HepG2 (cell line): ENCODE results near the gene IFT43. TPM values are rescaled to one million over a fixed set of nuclear protein-coding genes. Genes with fewer than 3 reads are reported as not detected.
"Not testable (repeated sequence)": the region's sequence is repeated elsewhere in the genome, so short reads cannot be mapped to it uniquely, and the experiment has no call there.

Source experiments
- ATAC-seq: fragments of 200-7000 bp; cut with Tn5 transposase; 3 replicates; pipeline ENCODE4 v1.9.1; 2020; ENCODE audit warnings: mild to moderate bottlenecking, moderate library complexity
- BruUV-seq: library from RNA; stranded (reverse); fragments of 400-500 nt; replicated peaks from 2 replicates; lab custom pipeline; 2021; lab: Mats Ljungman, UMichigan
- CTCF ChIA-PET: fragments of 300-600 bp; formaldehyde crosslinking; extraction: SDS; loops from one replicate; lab custom pipeline; 2021; ENCODE audit warnings: low total read pairs, inconsistent platforms, low intra/inter-chr PET ratio; lab: Yijun Ruan, JAX
- POLR2A ChIA-PET: fragments of 350-600 bp; sonication (Branson Sonifier 250); formaldehyde crosslinking; loops from one replicate; lab custom pipeline; 2020; ENCODE audit warnings: antibody characterized with exemption, inconsistent platforms; lab: Yijun Ruan, JAX
- DNase-seq: peaks from one replicate; pipeline ENCODE4 v3.0.0-alpha.2; 2015; ENCODE audit warnings: low spot score
- FAIRE-seq: peaks from 3 replicates; lab custom pipeline; 2011; peaks lifted over from hg19 to GRCh38; lab: Jason Lieb, UNC
- H2AFZ ChIP-seq: one replicate; pipeline ENCODE4 v1.6.1; 2011; ENCODE audit warnings: low read length, inconsistent platforms
- H3K27ac ChIP-seq: fragments of 300-600 bp; 3 replicates; pipeline ENCODE4 v1.8.0; 2011; ENCODE audit warnings: mixed run types, mild to moderate bottlenecking, mixed read lengths, low read length, inconsistent platforms; ENCODE audit not compliant: insufficient read depth; ENCODE audit errors: extremely low read length
- H3K27me3 ChIP-seq, 2 experiments: fragments of 200-600 bp in 1 of 2; 2 replicates in 1 of 2; 3 replicates in 1 of 2; pipeline versions ENCODE4 v1.6.0 to v1.8.0; 2011; ENCODE audit warnings: low read length in 2 of 2, mild to moderate bottlenecking in 2 of 2, moderate library complexity in 2 of 2, inconsistent platforms in 1 of 2; ENCODE audit not compliant: insufficient read depth in 2 of 2, control insufficient read depth in 1 of 2
- H3K36me3 ChIP-seq, 2 experiments: fragments of 200-600 bp in 1 of 2; replicated peaks in 1 of 2; 2 replicates in 1 of 2; 3 replicates in 1 of 2; pipeline versions ENCODE4 v1.5.1 to v1.8.0; 2011; ENCODE audit warnings: low read length in 2 of 2, inconsistent platforms in 1 of 2; ENCODE audit not compliant: insufficient read depth in 2 of 2, control insufficient read depth in 1 of 2
- H3K4me1 ChIP-seq: 2 replicates; pipeline ENCODE4 v1.5.1; 2012; ENCODE audit warnings: low read length, inconsistent platforms; ENCODE audit not compliant: insufficient read depth
- H3K4me2 ChIP-seq: 2 replicates; pipeline ENCODE4 v1.6.0; 2011; ENCODE audit warnings: low read depth, low read length, inconsistent platforms
- H3K4me3 ChIP-seq, 3 experiments: fragments of 200-600 bp in 1 of 3; sonication (generic), shearing (Covaris generic) in 1 of 3; replicated peaks in 1 of 3; 2 replicates each; pipeline ENCODE4 v1.5.1; 2011 to 2016; ENCODE audit warnings: low read length in 3 of 3, inconsistent platforms in 2 of 3, low read depth in 2 of 3, mild to moderate bottlenecking in 2 of 3, control low read depth in 1 of 3, mixed read lengths in 1 of 3; ENCODE audit not compliant: insufficient read depth in 1 of 3
- H3K79me2 ChIP-seq: one replicate; pipeline ENCODE4 v1.6.1; 2011; ENCODE audit warnings: low read length, inconsistent platforms; ENCODE audit not compliant: insufficient read depth
- H3K9ac ChIP-seq: 2 replicates; pipeline ENCODE4 v1.6.0; 2011; ENCODE audit warnings: mild to moderate bottlenecking, low read depth, low read length, inconsistent platforms; ENCODE audit not compliant: insufficient read depth
- H3K9me3 ChIP-seq: 2 replicates; pipeline ENCODE4 v1.5.1; 2012; ENCODE audit warnings: mild to moderate bottlenecking, low read length
- H4K20me1 ChIP-seq: 2 replicates; pipeline ENCODE4 v1.6.0; 2011; ENCODE audit warnings: inconsistent platforms, mild to moderate bottlenecking, low read length, moderate library complexity; ENCODE audit not compliant: insufficient read depth
- CBX5 ChIP-seq: sonication (generic); formaldehyde crosslinking; IDR thresholded peaks from 2 replicates; pipeline ENCODE4 v1.4.0; 2020; ENCODE audit warnings: missing genetic modification reagents, borderline replicate concordance
- CC2D1A ChIP-seq: sonication (generic); formaldehyde crosslinking; IDR thresholded peaks from 2 replicates; pipeline ENCODE4 v1.8.1; 2023; ENCODE audit warnings: mild to moderate bottlenecking, missing genetic modification reagents
- DBP ChIP-seq: sonication (generic); formaldehyde crosslinking; IDR thresholded peaks from 2 replicates; pipeline ENCODE4 v1.4.0; 2020; ENCODE audit warnings: missing genetic modification reagents; ENCODE audit errors: not compliant biosample characterization
- FOXA3 ChIP-seq: IDR thresholded peaks from 2 replicates; pipeline ENCODE4 v1.6.1; 2016; ENCODE audit warnings: missing genetic modification reagents, missing compliant biosample characterization
- MTA1 ChIP-seq: sonication (generic); formaldehyde crosslinking; IDR thresholded peaks from 2 replicates; pipeline ENCODE4 v1.4.0; 2020; ENCODE audit warnings: missing genetic modification reagents, mild to moderate bottlenecking, borderline replicate concordance
- ZBTB7B ChIP-seq: sonication (generic); formaldehyde crosslinking; IDR thresholded peaks from 2 replicates; pipeline ENCODE4 v1.4.0; 2020; ENCODE audit warnings: missing genetic modification reagents
- ZNF282 ChIP-seq: fragments of 450-650 bp; IDR thresholded peaks from 2 replicates; pipeline ENCODE4 v1.6.1; 2018; ENCODE audit not compliant: partially characterized antibody
- ZNF713 ChIP-seq: sonication (generic); formaldehyde crosslinking; IDR thresholded peaks from 2 replicates; pipeline ENCODE4 v1.4.0; 2020; ENCODE audit warnings: mild to moderate bottlenecking, missing genetic modification reagents
- ZNF883 ChIP-seq: sonication (generic); formaldehyde crosslinking; IDR thresholded peaks from 2 replicates; pipeline ENCODE4 v1.5.1; 2020; ENCODE audit warnings: mild to moderate bottlenecking, missing genetic modification reagents; ENCODE audit errors: not compliant biosample characterization
- WGBS: methylation state at CpG from one replicate; pipeline ENCODE4 v1.1.6; 2017; ENCODE audit warnings: low lambda C conversion rate; 5-methylcytosine and 5-hydroxymethylcytosine counted together
- in situ Hi-C: cut with HindIII; loops from 2 replicates; pipeline ENCODE4 v1.10.0; 2017; ENCODE audit warnings: low pct_unique_long_range_greater_than_20kb; ENCODE audit not compliant: extremely low pct_ligation_motif_present
- intact Hi-C: fragments of 100-400 bp; cut with micrococcal nuclease; formaldehyde crosslinking; loops from one replicate; pipeline ENCODE4 v1.10.0; 2022; ENCODE audit not compliant: unreplicated experiment
- polyA plus RNA-seq, 8 experiments: library from polyadenylated mRNA; depleted of rRNA in 3 of 8; stranded (reverse) in 7 of 8; unstranded in 1 of 8; fragments of >200 nt; fragmentation: Illumina TruSeq in 4 of 8; extraction: Trizol in 4 of 8; gene quantifications; 2 replicates each; pipeline versions ENCODE4 v1.2.1 to v1.2.3, GENCODE V29; 2011 to 2016; ENCODE audit warnings: low read depth in 4 of 8, missing spikeins in 1 of 8, mixed read lengths in 1 of 8; ENCODE audit not compliant: insufficient read depth in 1 of 8
- total RNA-seq, 5 experiments: library from RNA; depleted of rRNA; stranded (reverse); fragments of >200 nt; fragmentation: Illumina TruSeq; extraction: Trizol; gene quantifications; 2 replicates each; pipeline ENCODE4 v1.2.3, GENCODE V29; 2016; ENCODE audit warnings: low read depth in 1 of 5
- TF ChIP-seq, protein P1 (sequence below): sonication (generic); formaldehyde crosslinking; IDR thresholded peaks from 2 replicates; pipeline ENCODE4 v1.4.0; 2020; ENCODE audit warnings: missing genetic modification reagents

The IFT43 gene
- total and polyA plus RNA-seq, 2 of the 13 experiments (the other 11 are each of a cell fraction or from before 2014, with no cell fraction given), result 0.15 to 0.55 TPM

GRCh38 chr14:76007852-76008251, 22.3 kb downstream of the IFT43 start:
- no peak for FAIRE-seq
- intact Hi-C loops (no loop called here), in situ Hi-C loops (no loop called here)
- DNase-seq, result no peak
- no TSS peak for BruUV-seq
- Histone ChIP-seq H3K36me3 (no peaks in the 10 kb centered on the region), H4K20me1 (no peaks in the 10 kb centered on the region), H3K4me1 (no peaks in the 10 kb centered on the region), H3K9ac (no peak overlapping the region), H3K4me3 (no peak overlapping the region), H3K4me2 (no peak overlapping the region), H3K27me3 (no peaks in the 10 kb centered on the region; a peak in 2 of 5 replicates), H3K79me2 (no peaks in the 10 kb centered on the region), H3K9me3 (no peaks in the 10 kb centered on the region), H3K27ac (no peak overlapping the region), H2AFZ (no peak overlapping the region)
- ChIA-PET POLR2A (no interaction called here), CTCF (no interaction called here)
- 89% methylated on average over 2 of the region's 2 CpGs for WGBS
- ATAC-seq, result no peak
- TF ChIP-seq, protein P1, sequence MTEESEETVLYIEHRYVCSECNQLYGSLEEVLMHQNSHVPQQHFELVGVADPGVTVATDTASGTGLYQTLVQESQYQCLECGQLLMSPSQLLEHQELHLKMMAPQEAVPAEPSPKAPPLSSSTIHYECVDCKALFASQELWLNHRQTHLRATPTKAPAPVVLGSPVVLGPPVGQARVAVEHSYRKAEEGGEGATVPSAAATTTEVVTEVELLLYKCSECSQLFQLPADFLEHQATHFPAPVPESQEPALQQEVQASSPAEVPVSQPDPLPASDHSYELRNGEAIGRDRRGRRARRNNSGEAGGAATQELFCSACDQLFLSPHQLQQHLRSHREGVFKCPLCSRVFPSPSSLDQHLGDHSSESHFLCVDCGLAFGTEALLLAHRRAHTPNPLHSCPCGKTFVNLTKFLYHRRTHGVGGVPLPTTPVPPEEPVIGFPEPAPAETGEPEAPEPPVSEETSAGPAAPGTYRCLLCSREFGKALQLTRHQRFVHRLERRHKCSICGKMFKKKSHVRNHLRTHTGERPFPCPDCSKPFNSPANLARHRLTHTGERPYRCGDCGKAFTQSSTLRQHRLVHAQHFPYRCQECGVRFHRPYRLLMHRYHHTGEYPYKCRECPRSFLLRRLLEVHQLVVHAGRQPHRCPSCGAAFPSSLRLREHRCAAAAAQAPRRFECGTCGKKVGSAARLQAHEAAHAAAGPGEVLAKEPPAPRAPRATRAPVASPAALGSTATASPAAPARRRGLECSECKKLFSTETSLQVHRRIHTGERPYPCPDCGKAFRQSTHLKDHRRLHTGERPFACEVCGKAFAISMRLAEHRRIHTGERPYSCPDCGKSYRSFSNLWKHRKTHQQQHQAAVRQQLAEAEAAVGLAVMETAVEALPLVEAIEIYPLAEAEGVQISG (CRISPR knock-in tag), result no peak
- no peak for TF ChIP-seq DBP
- TF ChIP-seq CBX5 (CRISPR knock-in tag), result no peak
- no peak for TF ChIP-seq CC2D1A (CRISPR knock-in tag)
- no peak for TF ChIP-seq ZNF713 (CRISPR knock-in tag)
- no peak for TF ChIP-seq MTA1 (CRISPR knock-in tag)
- TF ChIP-seq ZNF883 (CRISPR knock-in tag), result no peak
- no peak for TF ChIP-seq ZNF282
- TF ChIP-seq ZBTB7B (CRISPR knock-in tag), result no peak
- TF ChIP-seq FOXA3 (CRISPR knock-in tag), result no peak

- H3K4me3 ChIP-seq, H2AFZ ChIP-seq, H3K4me1 ChIP-seq, H3K27me3 ChIP-seq, CTCF ChIA-PET, in situ Hi-C loops, H3K36me3 ChIP-seq, FAIRE-seq, BruUV-seq, H3K27ac ChIP-seq, intact Hi-C loops, DNase-seq, H3K79me2 ChIP-seq, POLR2A ChIA-PET, H4K20me1 ChIP-seq, H3K4me2 ChIP-seq, ATAC-seq, H3K9me3 ChIP-seq, H3K9ac ChIP-seq: not testable (repeated sequence)
- no CpG with 5 or more reads among the region's 3 CpGs for WGBS
Measured at GRCh38 chr14:76009627-76010026, 24.1 kb downstream of the IFT43 start.
